NCI-H774 (cell line): Measurements from ENCODE around the gene FTO.

Experiments used
- DNase-seq: peaks from one replicate; lab custom pipeline; 2025; lab: John Stamatoyannopoulos, UW

FTO gene

GRCh38 chr16:54055864-54056263 is 351.9 kb downstream of the FTO start:
- no peak for DNase-seq

GRCh38 chr16:54056921-54057320 is 353.0 kb downstream of the FTO start:
- no peak for DNase-seq

DNA sequence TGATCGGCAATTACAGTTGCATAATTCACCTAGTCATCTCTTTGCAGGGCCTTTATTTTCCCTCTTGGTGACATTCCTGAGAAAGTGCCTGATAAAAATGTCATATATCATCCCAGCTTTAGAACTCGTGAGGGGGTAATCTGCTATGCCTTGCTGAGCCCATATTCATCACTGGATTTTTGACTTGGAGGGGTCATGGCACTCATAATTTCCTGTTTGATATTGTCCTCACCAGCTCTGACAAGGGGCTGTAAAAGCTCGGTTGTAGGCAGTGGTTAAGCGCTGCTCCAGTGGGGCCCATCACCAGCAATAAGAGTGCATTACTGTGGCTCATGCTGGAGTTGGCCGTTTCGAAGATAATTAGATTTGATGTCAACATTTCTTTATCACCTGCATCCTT is 355.4 kb downstream of the FTO start:
- DNase-seq: no peak

- no peak for DNase-seq
These were observed 356.9 kb downstream of the FTO start for GRCh38 chr16:54060599-54061421.

DNA sequence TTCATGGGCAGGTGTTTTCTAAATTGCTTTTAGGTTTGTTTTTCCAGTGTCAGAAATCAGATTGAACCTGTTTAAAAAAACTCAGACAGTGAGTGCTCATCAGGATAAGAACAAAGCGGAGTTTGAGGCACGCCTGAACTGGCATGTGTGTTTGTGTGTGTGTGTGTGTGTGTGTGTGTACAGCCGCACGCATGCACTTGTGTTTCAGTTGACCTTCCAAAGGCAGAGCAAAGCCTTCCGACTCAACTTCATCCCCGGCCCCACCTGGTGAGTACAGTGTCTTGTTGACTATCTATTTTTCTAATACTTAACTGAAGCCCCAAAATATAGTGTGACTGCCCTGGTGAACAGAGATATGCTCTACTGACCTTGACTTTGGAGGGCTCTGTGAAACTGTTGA is 357.5 kb downstream of the FTO start:
- DNase-seq: no peak

GRCh38 chr16:54062361-54063278 is 358.7 kb downstream of the FTO start:
- no peak for DNase-seq

DNA sequence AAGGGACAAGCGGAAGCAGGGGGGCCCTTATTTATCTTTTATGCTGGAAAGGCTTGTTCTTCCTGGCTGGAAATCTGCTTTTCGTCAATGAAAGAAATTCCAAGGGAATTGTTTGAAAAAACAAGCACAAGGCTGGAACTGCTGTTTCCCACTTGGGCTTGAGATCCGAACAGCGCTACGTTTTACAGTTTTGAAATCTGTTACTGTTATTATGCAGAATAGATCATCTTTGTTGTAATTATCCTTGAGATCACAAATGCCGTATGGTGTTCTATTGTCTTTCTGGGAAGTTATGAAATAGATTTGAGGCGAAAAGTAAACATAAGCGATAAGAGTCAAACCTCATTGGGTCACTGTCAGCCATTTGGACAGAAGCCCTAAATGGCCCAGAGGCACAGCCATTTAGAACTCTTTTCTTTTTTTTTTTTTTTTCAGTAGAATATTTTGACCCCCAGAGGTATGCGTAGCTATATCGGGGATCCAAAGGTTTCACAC is 359.4 kb downstream of the FTO start:
- no peak for DNase-seq

DNA sequence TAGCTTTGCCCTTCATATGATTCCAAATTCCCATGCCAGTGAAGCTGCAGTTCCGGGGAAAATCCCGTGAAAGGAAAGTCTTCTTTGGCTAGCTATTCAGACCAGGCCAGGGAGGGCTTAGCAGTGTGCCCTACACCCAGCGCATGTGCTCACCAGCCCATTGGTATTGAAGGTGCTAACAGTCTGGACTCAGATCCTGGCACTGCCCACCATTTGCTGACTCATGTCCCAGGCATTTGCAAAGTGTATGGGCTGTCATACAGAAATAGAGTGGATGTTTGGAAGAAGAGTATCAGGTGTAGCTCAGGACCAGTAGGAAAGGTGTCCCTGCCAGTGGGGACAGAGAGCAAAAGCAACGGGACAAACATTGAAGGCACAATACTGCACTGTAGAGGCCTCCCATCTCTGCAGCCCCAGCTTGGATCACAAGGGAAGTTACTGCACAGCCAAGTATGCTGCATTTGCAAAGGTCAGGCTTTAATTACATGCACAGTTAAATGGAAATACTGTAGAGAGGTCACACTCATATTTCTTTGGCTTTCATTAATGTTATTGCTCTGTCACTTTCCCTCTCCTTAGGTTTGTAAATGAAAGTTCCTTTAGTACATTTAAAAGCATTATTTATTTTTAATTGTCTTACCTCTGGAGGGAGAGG is 362.6 kb downstream of the FTO start:
- DNase-seq: no peak

- no peak for DNase-seq
These were observed 363.5 kb downstream of the FTO start for GRCh38 chr16:54067322-54068065.

- DNase-seq: no peak
These were observed 364.3 kb downstream of the FTO start for GRCh38 chr16:54068212-54068611.

DNA sequence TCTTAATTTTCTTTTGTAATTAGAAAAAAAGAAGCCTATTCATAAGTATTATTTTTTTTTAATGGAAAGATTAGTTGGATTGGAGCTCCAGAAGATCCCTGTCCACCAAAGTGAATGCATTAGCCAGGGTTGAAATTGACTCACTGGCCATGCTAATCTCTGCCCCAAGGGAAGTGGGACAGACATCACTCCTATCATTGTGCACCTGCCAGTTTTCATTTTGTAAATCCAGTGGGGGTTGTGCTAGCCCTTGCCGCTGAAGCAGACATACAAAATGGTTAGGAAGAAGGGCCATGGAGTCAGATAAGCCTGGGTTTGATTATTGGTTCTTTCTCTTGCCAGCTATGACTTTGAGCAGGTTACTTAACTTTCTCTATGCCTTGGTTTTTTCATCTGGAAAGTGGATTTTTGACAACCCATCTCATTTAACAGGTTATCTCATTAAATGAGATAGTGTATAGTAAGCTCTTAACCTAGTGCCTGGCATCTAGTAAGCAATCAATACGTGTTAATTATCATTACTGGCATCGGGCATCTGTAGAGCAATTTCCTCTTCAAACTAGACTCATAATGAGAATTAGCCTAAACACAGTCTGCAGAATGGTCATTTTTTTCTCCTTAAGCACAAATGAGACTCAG is 365.8 kb downstream of the FTO start:
- DNase-seq: no peak

DNA sequence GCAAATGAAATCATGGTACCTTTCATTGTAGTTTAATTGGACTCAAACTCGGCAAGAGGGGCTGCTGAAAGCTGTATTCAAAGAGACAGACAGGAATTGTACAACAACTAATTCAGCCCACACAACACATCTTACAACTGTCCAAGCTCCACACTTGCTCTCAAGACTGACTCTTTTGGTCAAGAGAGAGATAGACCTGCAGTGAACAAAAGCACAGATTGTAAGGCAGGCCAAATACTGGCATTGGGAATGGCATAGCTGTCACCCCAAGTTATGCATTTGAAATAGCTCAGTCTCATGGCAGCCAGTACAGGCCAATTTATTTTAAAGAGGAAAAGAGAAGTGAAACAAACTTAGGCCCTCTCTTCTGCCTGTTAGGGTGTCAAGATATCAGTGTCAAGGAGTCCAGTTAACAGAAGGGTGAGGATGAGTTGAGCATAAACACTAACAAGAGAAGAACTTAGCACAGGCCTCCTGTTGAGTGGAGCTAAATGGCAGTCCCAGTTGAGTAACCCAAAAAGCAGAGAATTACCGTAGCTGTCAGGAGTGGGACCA is 366.9 kb downstream of the FTO start:
- no peak for DNase-seq

GRCh38 chr16:54071514-54071913 is 367.6 kb downstream of the FTO start:
- DNase-seq: no peak

DNA sequence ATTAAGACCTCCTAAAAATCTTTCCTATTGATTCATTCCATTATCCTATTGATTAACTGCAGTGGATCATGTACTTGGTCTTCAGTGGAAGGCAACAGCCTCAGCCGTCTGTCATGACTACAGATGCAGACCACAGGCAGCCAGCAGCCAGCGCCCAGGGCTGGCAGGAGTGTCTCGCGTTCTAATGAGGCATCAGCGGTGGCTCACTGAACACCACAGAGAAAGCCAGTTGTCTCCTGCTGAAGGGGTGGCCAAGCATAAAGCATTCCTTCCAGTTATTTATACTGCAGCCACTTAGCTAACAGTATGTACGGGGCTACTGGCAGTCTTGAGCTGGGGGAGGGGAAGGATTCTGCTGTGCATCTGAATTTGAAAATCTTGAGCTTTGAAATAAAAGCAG is 368.3 kb downstream of the FTO start:
- DNase-seq: no peak

DNA sequence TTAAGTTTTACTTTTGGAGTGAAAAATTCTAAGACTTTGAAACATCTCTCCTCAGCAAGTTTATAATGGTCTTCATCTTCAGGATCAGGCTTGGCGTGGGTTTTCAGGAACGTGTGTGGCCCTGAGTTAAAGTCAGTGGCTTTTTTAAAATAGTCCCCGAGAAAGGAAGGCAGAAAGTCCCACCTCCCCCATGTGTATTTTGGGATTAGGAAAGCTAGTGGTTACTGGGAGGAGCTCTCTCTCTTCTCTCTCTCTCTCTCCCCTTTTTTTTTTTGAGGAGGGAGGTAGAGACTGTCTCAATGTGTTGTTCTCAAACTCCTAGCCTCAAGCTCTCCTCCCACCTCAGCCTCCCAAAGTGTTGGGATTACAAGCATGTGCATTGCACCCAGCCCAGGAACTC is 369.4 kb downstream of the FTO start:
- DNase-seq: no peak

- DNase-seq: no peak
These were observed 371.5 kb downstream of the FTO start for GRCh38 chr16:54075446-54075845.

DNA sequence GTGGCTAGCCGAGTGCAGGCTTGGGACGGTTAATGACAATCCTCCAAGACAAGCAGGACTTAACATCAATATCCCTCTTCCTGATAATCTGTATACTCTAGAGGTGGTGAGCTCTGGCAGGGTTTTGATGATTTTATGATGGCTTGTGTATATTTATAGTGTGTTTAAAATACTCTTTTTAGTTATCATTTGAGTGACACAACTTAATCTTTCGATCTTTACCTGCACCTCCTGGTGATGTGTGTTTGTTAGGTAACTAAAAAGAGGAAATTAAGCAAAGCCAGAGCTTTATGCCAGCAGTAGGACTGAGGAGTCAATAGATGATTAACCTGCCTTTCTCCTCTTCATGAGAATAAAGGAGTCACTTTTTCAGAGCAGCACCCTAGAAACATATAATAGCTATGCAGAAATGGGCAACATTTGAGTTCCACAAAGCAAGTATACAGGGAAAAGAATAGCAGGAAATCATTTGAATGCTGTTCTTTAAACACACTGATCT is 372.1 kb downstream of the FTO start:
- DNase-seq: no peak

DNA sequence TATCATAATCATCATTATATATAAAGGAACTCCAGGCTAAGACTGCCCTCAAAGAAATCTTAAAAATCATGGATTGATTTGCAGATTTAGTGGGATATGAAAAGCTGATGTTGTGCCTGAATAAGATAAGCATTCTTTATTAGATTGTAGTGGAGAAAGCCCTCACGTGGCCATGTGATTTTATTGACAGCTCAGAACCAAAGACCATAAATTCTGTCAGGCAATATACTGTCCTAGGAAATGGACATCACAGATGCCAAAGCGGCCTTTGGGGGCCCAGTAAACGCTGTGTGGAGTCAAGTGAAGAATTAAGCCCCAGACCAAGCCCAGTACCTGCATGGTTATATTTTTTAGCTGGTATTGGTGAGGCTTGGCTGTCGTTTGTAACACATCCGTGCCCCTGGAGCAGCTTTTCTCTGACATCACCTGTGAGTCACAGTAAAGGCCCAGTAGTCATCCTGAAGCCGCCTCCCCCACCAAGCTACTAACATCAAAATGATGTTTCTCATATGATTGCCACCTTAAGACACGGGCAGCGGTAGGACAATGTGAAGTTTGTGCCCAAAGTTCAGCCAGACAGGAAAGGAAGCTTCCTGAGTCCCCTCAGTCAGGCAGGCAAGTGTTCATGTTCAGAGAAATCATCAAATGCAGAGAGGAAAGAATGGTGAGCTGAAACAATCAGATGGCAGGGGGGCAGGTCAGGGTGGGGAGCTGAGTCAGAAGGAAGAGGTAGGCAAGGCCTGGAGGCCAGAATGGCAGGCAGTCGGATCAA is 373.3 kb downstream of the FTO start:
- no peak for DNase-seq

DNA sequence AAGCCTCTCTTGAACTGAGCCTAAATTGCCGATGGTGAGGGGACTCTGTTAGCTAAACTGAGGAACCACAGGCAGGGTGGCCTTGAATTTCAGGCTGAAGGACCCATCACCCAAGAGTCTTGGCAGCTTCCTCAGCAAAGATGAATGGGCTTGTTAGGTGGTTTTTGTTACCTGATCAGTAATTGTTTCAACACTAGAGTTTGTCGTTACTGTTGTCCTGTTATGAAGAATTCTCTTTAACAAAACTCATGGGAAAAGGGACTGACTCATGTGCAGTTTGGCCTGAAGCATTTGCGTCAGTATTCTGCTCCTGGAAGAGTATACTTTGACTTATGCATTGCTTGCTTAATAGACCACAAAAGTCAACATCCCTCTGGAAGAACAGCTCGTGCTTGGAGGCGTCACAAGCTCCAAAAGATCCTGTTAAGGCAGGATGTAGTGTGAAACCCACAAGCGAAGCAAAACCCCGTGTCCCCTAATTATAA is 376.6 kb downstream of the FTO start:
- DNase-seq: no peak

GRCh38 chr16:54086791-54087190 is 382.8 kb downstream of the FTO start:
- no peak for DNase-seq
